Posterior cingulate gyrus (tissue), 11 donors: ENCODE measurements around the gene AMBP.

Source experiments
- DNase-seq, 10 donors: peaks; one replicate each; pipeline versions ENCODE4 v3.0.0 to v3.0.0-alpha.2; 2020 to 2021; ENCODE audit warnings: mixed read lengths in 3 of 10
- intact Hi-C: fragments of 100-400 bp; cut with DNase I; formaldehyde crosslinking; loops from one replicate; pipeline ENCODE4 v1.15.1; 2023

Gene AMBP

GRCh38 chr9:114078781-114079156, 669 bp upstream of the AMBP start:
- intact Hi-C loops: no loop called here

DNA sequence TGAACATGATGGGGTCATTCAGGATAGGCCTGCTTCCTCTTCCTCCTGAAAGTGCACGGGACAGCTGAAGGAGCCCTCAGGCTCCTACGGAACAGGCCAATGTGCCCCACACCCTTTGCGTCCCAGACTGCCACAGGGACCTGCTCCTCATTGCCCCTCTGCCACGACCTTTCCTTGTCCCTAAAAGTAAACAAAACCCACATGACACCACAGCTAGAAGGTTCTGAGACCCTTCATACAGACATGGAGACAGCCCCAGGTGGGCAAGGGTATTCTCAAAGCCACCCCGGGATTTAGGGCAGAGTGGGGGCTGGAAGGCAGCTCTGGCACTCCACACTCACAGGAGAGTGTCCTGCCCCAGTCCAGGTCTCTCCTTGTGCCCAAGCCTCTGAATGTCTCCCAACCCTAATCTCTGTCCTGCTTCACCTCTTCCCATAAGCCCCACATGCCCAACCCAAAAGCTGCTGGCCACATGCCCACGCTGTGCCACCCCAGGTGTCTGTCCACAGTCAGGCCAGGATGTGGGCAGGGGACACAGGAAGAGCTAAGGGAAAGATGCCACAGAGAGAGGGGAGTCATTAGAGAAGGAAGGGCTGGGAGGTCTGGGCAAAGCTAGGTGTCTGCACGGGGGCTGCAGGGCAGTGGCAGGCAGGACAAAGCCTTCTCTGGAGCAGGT, 800 bp downstream of the AMBP start:
- DNase-seq: peak in 3 of 10 donors; percentile 41 to 60 (median 57)
- intact Hi-C loops: no loop called here

More at GRCh38 chr9:114078781-114079156, 669 bp upstream of the AMBP start:
- DNase-seq: peak in 1 of 10 donors; percentile 24

DNA sequence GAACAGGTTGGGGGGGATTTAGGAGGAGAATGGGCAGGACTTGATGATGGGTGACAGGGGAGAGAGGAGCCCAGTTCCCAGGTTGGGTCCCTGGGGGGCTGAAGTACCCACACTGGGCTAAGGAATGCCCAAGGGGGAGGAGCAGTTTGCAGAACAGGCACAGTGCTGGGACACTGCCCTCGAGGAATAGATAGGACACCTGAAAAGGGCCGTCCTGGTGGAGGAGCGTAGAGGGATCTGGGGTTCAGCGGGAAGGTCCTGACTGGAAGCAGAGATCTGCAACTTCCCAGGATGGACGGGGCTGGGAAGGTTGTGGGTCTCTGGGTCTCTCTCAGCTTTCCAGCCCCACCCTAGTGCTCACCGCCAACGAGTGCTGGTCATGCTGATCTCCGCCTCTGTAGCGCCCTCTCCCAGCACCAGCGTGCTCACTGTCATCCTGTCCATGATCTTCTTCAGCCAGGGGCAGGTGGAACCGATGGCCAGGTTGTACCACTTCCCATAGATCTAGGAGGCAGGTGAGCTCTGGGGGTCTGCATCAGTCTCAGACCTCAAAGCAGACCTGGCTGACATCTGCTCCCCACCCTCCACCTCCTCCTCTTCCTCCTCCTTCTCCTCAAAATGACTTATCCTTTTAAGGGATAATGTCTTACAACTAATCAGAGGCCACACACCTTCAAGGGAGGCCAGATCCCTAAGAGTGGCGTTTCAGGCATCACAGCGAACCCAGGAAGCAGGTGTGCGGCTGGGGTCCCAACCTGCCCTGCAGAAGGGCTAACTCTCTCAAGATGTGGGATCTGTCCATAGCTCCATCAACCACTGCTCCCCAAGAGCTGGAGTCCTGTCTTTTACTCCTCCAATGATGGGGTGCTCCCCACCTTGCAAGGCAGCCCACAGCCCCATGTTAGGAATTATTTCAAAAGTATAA, 1.6 kb downstream of the AMBP start:
- DNase-seq: peak in 2 of 10 donors; percentile 39 to 57
- intact Hi-C loops: no loop called here

DNA sequence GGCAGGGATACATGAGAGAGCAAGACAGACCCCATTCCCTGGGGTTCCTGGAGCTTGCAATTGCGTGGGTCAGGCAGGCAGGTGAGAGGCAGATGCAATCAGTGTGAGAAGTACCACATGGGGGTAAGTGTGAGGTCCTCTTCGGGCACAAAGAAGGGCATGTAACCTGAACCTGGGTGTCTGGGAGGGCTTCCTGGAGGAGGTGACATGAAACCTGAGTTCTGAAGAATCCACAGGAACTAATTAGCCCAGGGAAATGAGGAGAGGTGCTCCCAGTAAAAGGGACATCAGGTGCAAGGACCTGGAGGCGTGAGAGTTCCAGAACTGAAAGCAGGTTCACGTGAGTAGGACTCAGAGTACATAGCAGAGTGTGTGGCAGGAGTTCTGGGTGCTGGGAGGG, 2.5 kb downstream of the AMBP start:
- peak in 1 of 10 donors; percentile 32 for DNase-seq
- intact Hi-C loops: no loop called here

DNA sequence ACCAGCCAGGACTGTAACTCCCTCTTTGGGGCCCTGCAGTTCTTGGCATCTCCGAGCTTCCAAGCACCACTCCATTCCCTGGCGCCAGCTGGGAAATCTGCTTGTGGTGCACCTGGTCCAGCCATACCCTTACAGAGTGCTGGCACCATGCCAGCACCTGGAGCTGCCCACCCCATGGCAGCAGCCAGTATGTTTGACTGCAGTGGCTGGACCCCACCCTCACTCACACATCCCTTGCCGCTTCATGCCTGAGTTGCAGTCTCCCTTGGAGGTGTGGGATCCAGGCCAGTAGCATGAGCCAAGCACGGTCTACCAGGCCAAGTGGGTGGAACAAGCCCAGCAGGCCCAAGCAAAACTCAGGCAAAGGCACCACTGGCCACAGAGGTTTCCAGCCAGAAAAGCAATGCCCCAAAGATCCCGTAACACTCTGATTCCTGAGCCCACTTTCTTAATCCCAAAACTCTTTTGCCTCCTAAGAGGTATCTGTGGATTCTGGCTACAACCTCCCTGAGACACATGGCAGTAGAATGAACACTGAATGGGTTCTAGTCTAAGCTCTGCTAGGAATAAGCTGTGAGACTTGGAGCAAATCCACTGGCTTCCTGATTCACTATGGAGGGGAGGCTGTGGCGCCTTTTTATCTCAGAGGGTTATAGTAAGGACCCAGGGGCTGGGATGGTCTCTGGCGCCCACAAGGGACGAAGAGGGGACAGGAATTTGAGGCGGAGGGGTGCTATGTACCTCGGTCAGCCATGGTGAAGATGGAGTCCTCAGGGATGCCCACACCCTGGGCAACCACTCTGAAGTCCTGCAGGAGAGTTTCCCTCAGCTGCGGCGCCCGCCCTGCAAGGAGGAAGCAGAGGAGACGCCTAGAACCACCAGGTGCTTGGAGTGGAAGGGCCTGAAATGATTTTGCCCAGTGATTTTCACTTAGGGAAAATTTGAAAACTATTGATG, 5.6 kb downstream of the AMBP start:
- peak in 7 of 10 donors; percentile 26 to 86 (median 53) for DNase-seq
- intact Hi-C loops: no loop called here

DNA sequence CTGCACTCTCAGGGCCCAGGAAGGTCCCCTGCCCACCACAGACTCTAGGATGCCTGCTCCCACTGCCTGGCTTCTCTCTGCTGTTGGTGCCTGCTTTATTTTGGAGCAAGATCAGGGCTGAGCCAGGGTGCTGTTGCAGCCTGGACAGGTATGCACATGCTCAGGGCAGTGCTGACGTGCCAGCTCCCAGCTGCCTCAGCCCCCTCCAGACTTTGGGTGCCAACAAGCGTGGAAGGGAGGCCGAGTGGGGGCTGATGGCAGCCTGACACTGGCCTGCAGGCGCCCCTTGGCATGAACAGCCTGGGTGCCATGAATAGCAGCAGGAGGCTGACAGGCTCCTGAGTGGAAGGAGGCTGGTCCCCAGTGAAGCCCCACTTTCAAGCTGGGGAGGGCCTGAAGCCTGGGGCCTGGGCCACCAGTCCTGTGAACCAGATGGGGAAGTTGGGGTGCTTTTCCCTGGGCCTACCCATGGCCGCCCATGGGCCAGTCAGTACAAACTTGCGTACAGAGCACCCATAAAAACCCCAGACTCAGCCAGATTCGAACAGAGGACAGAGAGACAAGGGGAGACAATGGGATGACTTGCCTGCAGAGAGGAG, 6.8 kb downstream of the AMBP start:
- intact Hi-C loops: no loop called here

DNA sequence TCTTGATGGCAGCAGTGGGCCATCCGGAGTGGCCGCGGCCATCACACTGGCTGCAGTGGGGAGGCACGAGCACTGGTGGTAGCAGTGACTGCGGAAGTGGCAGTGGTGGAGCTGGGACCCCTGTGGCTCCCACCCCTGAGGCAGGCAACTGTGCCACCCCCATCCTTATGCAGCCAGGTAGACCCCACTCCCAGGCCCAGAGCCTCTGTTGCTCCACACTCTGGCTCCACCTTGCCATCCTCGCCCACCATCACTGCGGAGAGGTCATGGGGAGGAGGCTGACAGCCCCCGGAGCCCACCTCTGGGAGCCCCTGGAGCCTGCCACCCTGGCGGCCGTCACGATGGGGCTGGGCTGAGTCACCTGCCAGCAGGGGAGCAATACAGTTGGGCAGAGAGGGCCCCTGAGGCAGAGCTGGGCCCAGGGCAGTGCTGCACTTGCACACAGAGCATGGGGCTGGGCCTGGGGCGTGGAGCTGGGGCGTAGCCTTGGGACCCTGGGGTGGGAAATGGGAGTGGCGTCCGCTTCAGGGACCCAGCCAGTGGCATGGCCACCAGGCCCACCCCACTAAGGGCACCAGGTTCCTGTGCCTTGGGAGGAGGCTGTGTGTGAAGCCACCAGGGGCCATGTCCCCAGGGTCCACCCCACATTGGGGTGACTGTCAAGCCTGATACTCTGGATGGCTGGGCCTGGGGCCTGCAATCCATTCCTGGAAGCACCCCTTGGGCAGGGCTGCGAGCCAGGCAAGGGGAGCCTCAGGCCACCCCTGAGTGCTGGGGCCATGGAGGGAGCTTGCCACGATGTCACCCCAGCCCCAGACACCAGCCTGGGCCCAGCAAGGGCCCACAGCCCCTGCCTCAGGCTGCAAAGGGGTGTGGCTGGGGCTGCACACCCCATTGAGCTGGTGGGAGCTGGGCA, 7.7 kb downstream of the AMBP start:
- peak in 2 of 10 donors; percentile 50 to 73 for DNase-seq
- intact Hi-C loops: no loop called here

More for the DNA sequence above, 6.8 kb downstream of the AMBP start:
- DNase-seq: peak in 2 of 10 donors; percentile 47 to 74

- peak in 1 of 10 donors; percentile 52 for DNase-seq
- intact Hi-C loops: no loop called here
These were observed 8.5 kb downstream of the AMBP start for GRCh38 chr9:114069476-114070187.

DNA sequence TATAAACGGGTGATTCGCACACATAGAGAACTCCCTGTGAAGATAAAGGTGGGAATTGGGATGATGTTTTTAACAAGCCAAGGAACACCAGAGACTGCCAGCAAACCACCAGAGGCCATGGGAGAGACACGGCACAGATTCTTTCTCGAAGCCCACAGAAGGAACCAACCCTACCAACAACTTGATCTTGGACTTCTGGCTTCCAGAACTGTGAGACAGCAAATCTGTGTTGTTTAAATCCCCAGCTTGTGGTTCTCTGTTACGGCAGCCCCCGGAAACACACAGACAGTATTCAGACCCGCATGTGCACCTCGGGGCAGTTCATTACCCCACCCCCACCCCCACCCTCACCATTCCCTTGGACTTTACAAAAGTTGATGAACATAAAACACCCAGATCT, 12.8 kb downstream of the AMBP start:
- intact Hi-C loops: no loop called here
- DNase-seq: peak in 1 of 10 donors; percentile 18

- intact Hi-C loops: no loop called here
- DNase-seq: peak in 2 of 10 donors; percentile 60 to 69
These were observed 16.1 kb downstream of the AMBP start for GRCh38 chr9:114061830-114062474.

- intact Hi-C loops: no loop called here
- DNase-seq: peak in 2 of 10 donors; percentile 49 to 57
These were observed 16.8 kb downstream of the AMBP start for GRCh38 chr9:114061292-114061691.

- DNase-seq: peak in 2 of 10 donors; percentile 64 to 75
- intact Hi-C loops: no loop called here
These were observed 17.4 kb downstream of the AMBP start for GRCh38 chr9:114060711-114061110.

- intact Hi-C loops: no loop called here
- DNase-seq: peak in 2 of 10 donors; percentile 63 to 77
These were observed 18.0 kb downstream of the AMBP start for GRCh38 chr9:114060070-114060469.

DNA sequence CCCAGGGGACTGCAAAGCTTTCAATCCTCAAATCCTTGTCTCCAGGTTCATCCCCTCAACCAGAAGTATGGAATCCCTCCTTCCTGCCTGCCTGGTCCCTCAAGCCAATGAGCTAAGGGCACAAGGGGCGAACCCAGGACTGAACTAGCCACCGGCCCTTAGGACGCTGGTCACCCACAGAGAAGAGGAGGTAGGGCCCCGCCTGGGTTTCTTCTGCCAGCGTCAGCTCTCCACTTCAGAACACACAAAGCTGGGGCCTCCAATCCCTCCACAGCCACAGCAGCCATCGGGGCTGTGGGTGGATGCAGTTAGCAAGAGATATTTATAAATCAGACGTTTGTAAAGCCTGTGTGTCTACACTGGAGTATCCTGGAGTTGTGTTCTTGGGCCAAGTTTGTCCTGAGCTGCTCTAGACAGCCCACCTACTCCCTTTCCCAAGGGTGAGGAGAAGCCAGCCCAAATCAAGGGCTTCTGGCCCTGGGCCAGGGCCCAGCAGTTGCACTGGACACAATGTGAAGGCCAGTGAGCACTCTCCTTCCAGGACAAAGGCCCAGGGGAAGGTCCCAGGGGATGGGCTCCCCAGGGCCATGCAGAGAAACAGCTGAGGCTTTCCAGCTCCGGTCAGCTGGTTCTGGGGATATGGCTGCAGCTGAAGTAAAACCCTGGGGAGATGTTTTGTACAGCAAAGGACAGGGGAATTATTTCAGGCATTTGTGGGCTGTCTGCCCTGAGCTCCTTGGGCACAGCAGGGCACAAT, 18.9 kb downstream of the AMBP start:
- peak in 3 of 10 donors; percentile 73 to 90 (median 76) for DNase-seq
- intact Hi-C loops: no loop called here

- intact Hi-C loops: no loop called here
- DNase-seq: peak in 2 of 10 donors; percentile 52 to 59
These were observed 19.4 kb downstream of the AMBP start for GRCh38 chr9:114058688-114059046.

- peak in 2 of 10 donors; percentile 40 to 46 for DNase-seq
- intact Hi-C loops: no loop called here
These were observed 20.8 kb downstream of the AMBP start for GRCh38 chr9:114057161-114057885.
